ENCODE results near the gene GNAQ.

DNA sequence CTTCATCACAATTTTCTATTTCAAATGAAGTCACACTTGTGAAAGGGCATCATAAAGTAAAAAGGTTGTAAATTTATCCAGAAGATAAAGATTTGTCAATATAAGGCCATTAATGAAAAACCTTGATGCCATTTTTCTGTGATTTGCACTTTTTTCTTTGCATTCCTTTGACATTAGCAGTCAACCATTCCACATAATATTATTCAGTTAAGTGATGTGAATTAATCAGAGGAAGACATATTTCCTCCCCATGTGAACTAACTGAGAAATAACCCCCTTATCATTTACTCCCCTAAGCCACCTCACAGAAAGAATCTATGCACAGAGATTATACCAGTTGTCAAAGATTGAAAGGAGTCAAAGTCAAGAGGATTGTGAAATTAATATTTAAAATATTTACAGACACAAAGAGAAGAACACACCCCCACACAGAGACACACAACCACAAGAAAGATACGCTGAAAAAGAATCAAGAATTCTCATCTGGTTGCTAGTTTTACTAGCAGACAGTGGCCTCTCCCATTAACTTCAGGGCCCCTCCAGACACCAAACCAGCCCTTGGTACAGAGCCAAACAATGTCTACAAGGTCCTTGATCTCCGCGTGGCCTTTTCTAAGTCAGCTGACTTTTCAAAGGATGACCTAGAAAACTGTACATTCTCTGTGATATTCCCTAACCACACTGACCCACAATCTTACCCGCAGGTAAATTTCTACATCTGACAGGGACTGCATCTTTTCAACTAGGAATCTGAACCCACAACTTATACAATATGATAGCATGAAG is 29.5 kb downstream of the GNAQ start:
- TF ChIP-seq, protein P1, sequence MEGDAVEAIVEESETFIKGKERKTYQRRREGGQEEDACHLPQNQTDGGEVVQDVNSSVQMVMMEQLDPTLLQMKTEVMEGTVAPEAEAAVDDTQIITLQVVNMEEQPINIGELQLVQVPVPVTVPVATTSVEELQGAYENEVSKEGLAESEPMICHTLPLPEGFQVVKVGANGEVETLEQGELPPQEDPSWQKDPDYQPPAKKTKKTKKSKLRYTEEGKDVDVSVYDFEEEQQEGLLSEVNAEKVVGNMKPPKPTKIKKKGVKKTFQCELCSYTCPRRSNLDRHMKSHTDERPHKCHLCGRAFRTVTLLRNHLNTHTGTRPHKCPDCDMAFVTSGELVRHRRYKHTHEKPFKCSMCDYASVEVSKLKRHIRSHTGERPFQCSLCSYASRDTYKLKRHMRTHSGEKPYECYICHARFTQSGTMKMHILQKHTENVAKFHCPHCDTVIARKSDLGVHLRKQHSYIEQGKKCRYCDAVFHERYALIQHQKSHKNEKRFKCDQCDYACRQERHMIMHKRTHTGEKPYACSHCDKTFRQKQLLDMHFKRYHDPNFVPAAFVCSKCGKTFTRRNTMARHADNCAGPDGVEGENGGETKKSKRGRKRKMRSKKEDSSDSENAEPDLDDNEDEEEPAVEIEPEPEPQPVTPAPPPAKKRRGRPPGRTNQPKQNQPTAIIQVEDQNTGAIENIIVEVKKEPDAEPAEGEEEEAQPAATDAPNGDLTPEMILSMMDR (conservative IDR thresholded peaks at IDR 0.05 in 1 of 2, IDR thresholded peaks at IDR 0.05 in 1 of 2; ENCODE audit: extremely low read depth in 1 of 2, insufficient read depth in 1 of 2, low read depth in 1 of 2, low read length in 2 of 2): no peak
- no peak for TF ChIP-seq EZH2 (IDR thresholded peaks at IDR 0.05; ENCODE audit: borderline replicate concordance, low read length)
